A549 (cell line): ENCODE data around the gene DCUN1D1. TPM values are rescaled to one million over a fixed set of nuclear protein-coding genes. Genes with fewer than 3 reads are reported as not detected.

Source experiments
- ATAC-seq, 2 experiments: fragments of 200-7000 bp in 1 of 2; fragments of >200 bp in 1 of 2; cut with Nextera tagmentation in 1 of 2; cut with Tn5 transposase in 1 of 2; 3 replicates each; pipeline versions ENCODE4 v1.8.0 to v1.9.1; 2018 to 2020; ENCODE audit warnings: mild to moderate bottlenecking in 1 of 2, moderate library complexity in 1 of 2
- CTCF ChIA-PET: fragments of 300-600 bp; sonication (Branson Sonifier 250); formaldehyde crosslinking; extraction: SDS; loops from one replicate; lab custom pipeline; 2021; ENCODE audit warnings: antibody characterized with exemption, inconsistent platforms; lab: Yijun Ruan, JAX
- POLR2A ChIA-PET: fragments of 350-600 bp; formaldehyde crosslinking; extraction: SDS; loops from one replicate; lab custom pipeline; 2021; ENCODE audit warnings: antibody characterized with exemption, inconsistent platforms; lab: Yijun Ruan, JAX
- DNase-seq, 2 experiments: peaks; one replicate each; pipeline versions ENCODE4 v3.0.0 to v3.0.0-alpha.2; 2011 to 2016; ENCODE audit warnings: low read depth in 1 of 2, low spot score in 1 of 2
- FAIRE-seq: peaks from 2 replicates; lab custom pipeline; 2011; peaks lifted over from hg19 to GRCh38; lab: Jason Lieb, UNC
- H3K27ac ChIP-seq, 2 experiments: fragments of >200 bp; sonication (Bioruptor Twin); formaldehyde crosslinking; 3 replicates each; pipeline ENCODE4 v1.5.1; 2016 to 2017
- H3K4me1 ChIP-seq: fragments of >200 bp; sonication (Bioruptor Twin); formaldehyde crosslinking; 3 replicates; pipeline ENCODE4 v1.6.1; 2016
- H3K4me2 ChIP-seq: fragments of >200 bp; sonication (Bioruptor Twin); formaldehyde crosslinking; 3 replicates; pipeline ENCODE4 v1.6.1; 2016
- H3K4me3 ChIP-seq: fragments of >200 bp; sonication (Bioruptor Twin); formaldehyde crosslinking; 3 replicates; pipeline ENCODE4 v1.5.1; 2016
- H3K9me3 ChIP-seq: fragments of >200 bp; sonication (Bioruptor Twin); formaldehyde crosslinking; 3 replicates; pipeline ENCODE4 v1.6.1; 2016
- CBX2 ChIP-seq: fragments of 200-600 bp; sonication (generic); IDR thresholded peaks from 2 replicates; pipeline ENCODE4 v1.6.1; 2016; ENCODE audit warnings: low read depth, mild to moderate bottlenecking, borderline replicate concordance
- CHD4 ChIP-seq: fragments of 200-600 bp; sonication (generic); IDR thresholded peaks from 2 replicates; pipeline ENCODE4 v1.6.1; 2016; ENCODE audit warnings: antibody characterized with exemption, mild to moderate bottlenecking, borderline replicate concordance
- EP300 ChIP-seq, 2 experiments: fragments of >200 bp; sonication (Bioruptor Twin); formaldehyde crosslinking; IDR thresholded peaks; 2 replicates in 1 of 2; 3 replicates in 1 of 2; pipeline ENCODE4 v1.6.1; 2016 to 2017
- ESRRA ChIP-seq: fragments of 150-350 bp; IDR thresholded peaks from 2 replicates; pipeline ENCODE4 v1.6.1; 2014; ENCODE audit warnings: mild to moderate bottlenecking, low read length, borderline replicate concordance
- FOSB ChIP-seq: fragments of 250-450 bp; sonication (Bioruptor Pico); IDR thresholded peaks from 2 replicates; pipeline ENCODE4 v1.5.0; 2020; ENCODE audit warnings: mild to moderate bottlenecking, moderate library complexity
- FOSL2 ChIP-seq, 2 experiments: fragments of 450-650 bp in 1 of 2; fragments of >200 bp in 1 of 2; sonication (Bioruptor Twin) in 1 of 2; formaldehyde crosslinking; IDR thresholded peaks; 2 replicates each; pipeline versions ENCODE4 v1.5.0 to v1.6.1; 2016 to 2020; ENCODE audit warnings: mild to moderate bottlenecking in 1 of 2, moderate library complexity in 1 of 2
- GATA3 ChIP-seq: IDR thresholded peaks from 2 replicates; pipeline ENCODE4 v1.6.1; 2012; ENCODE audit warnings: borderline replicate concordance
- HDAC2 ChIP-seq: fragments of 200-600 bp; sonication (generic); IDR thresholded peaks from 2 replicates; pipeline ENCODE4 v1.6.1; 2016
- HOXB13 ChIP-seq: fragments of 250-450 bp; sonication (Bioruptor Pico); IDR thresholded peaks from 2 replicates; pipeline ENCODE4 v1.5.0; 2020; ENCODE audit warnings: low read depth, mild to moderate bottlenecking, moderate library complexity
- JUN ChIP-seq, 2 experiments: fragments of >200 bp; sonication (Bioruptor Twin); formaldehyde crosslinking; IDR thresholded peaks; 2 replicates in 1 of 2; 3 replicates in 1 of 2; pipeline ENCODE4 v1.6.1; 2016 to 2017
- KDM5A ChIP-seq: fragments of 200-600 bp; sonication (generic); IDR thresholded peaks from 2 replicates; pipeline ENCODE4 v1.6.1; 2016; ENCODE audit warnings: antibody characterized with exemption, mild to moderate bottlenecking
- MAFK ChIP-seq: fragments of 450-650 bp; IDR thresholded peaks from 2 replicates; pipeline ENCODE4 v1.6.1; 2014; ENCODE audit not compliant: partially characterized antibody
- NFE2L2 ChIP-seq: fragments of 150-350 bp; conservative IDR thresholded peaks from 2 replicates; pipeline ENCODE4 v1.6.1; 2014; ENCODE audit warnings: low read length
- NR3C1 ChIP-seq: fragments of >200 bp; sonication (Bioruptor Twin); formaldehyde crosslinking; IDR thresholded peaks from 3 replicates; pipeline ENCODE4 v1.6.1; 2017
- RCOR1 ChIP-seq: fragments of 150-350 bp; IDR thresholded peaks from 2 replicates; pipeline ENCODE4 v1.6.1; 2014; ENCODE audit warnings: antibody characterized with exemption, low read length, low read depth
- RFX5 ChIP-seq: fragments of 450-650 bp; IDR thresholded peaks from 2 replicates; pipeline ENCODE4 v1.7.1; 2014; ENCODE audit warnings: antibody characterized with exemption, mild to moderate bottlenecking, moderate library complexity
- TP53 ChIP-seq: fragments of 250-450 bp; sonication (Bioruptor Pico); IDR thresholded peaks from 2 replicates; pipeline ENCODE4 v1.5.0; 2021; ENCODE audit warnings: mild to moderate bottlenecking, moderate library complexity
- WGBS: methylation state at CpG from one replicate; pipeline ENCODE4 v1.1.6; 2017; ENCODE audit errors: missing lambda C conversion rate; 5-methylcytosine and 5-hydroxymethylcytosine counted together
- polyA plus RNA-seq, 4 experiments: library from polyadenylated mRNA; depleted of rRNA in 3 of 4; stranded (reverse); fragments of >200 nt; fragmentation: RNase III in 1 of 4; extraction: RNeasy Plus Mini Kit Qiagen cat#74134 plus additional on column Dnase treatment in 1 of 4; gene quantifications; 2 replicates in 3 of 4; 3 replicates in 1 of 4; pipeline ENCODE4 v1.2.3, GENCODE V29; 2011 to 2017
- TF ChIP-seq, protein P1 (sequence below): fragments of >200 bp; sonication (Bioruptor Twin); formaldehyde crosslinking; IDR thresholded peaks from 3 replicates; pipeline ENCODE4 v1.6.1; 2016
- TF ChIP-seq, protein P2 (sequence below): fragments of 250-450 bp; sonication (Bioruptor Pico); IDR thresholded peaks from 2 replicates; pipeline ENCODE4 v1.5.0; 2021; ENCODE audit warnings: mild to moderate bottlenecking, moderate library complexity, borderline replicate concordance
- TF ChIP-seq, protein P3 (sequence below): fragments of 450-650 bp; IDR thresholded peaks from 2 replicates; pipeline ENCODE4 v1.6.1; 2014; ENCODE audit warnings: antibody characterized with exemption
- TF ChIP-seq, protein P4 (sequence below): IDR thresholded peaks from 2 replicates; pipeline ENCODE4 v1.6.1; 2012
- TF ChIP-seq, protein P5 (sequence below): fragments of 250-450 bp; sonication (Bioruptor Pico); IDR thresholded peaks from 2 replicates; pipeline ENCODE4 v1.5.0; 2020; ENCODE audit warnings: low read depth, mild to moderate bottlenecking, moderate library complexity

Gene DCUN1D1
- polyA plus RNA-seq, 2 of the 4 experiments (the other 2 are of a cell fraction), result 20.3 to 34.4 TPM

DNA sequence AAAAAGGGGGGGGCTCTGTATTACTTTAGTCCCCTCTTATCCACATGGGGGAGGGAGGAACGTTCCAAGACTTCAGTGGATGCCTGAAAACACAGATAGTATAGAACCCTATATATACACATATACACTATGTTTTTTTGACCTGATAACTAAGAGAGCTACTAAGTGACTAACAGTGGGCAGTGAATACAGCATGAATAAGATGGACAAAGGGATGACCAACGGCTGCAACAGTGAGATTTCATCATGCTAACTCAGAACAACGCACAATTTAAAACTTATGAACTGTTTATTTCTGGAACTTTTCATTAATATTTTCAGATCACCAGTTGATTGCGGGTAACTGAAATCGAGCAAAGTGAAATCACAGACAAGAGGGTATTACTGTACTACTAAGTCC, 7.3 kb downstream of the DCUN1D1 start:
- DNase-seq (no peak), ATAC-seq (no peak), FAIRE-seq (no peak)
- no peaks in the 10 kb centered on the region for H3K9me3 ChIP-seq
- H3K4me1 ChIP-seq, result peaks cover 24% of the 10 kb centered on the region
- CTCF ChIA-PET, result no interaction called here
- 89% methylated on average over 5 of the region's 5 CpGs for WGBS
- no peak overlapping the region for H3K27ac ChIP-seq
- H3K4me3 ChIP-seq, result no peak overlapping the region
- no peak overlapping the region for H3K4me2 ChIP-seq
- POLR2A ChIA-PET, result no interaction called here
- TF ChIP-seq, protein P1, sequence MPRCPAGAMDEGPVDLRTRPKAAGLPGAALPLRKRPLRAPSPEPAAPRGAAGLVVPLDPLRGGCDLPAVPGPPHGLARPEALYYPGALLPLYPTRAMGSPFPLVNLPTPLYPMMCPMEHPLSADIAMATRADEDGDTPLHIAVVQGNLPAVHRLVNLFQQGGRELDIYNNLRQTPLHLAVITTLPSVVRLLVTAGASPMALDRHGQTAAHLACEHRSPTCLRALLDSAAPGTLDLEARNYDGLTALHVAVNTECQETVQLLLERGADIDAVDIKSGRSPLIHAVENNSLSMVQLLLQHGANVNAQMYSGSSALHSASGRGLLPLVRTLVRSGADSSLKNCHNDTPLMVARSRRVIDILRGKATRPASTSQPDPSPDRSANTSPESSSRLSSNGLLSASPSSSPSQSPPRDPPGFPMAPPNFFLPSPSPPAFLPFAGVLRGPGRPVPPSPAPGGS, result no peak
- no peak for TF ChIP-seq RFX5
- no peak for TF ChIP-seq NFE2L2
- TF ChIP-seq MAFK, result no peak
- TF ChIP-seq, protein P2, sequence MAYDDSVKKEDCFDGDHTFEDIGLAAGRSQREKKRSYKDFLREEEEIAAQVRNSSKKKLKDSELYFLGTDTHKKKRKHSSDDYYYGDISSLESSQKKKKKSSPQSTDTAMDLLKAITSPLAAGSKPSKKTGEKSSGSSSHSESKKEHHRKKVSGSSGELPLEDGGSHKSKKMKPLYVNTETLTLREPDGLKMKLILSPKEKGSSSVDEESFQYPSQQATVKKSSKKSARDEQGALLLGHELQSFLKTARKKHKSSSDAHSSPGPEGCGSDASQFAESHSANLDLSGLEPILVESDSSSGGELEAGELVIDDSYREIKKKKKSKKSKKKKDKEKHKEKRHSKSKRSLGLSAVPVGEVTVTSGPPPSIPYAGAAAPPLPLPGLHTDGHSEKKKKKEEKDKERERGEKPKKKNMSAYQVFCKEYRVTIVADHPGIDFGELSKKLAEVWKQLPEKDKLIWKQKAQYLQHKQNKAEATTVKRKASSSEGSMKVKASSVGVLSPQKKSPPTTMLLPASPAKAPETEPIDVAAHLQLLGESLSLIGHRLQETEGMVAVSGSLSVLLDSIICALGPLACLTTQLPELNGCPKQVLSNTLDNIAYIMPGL (CRISPR knock-in tag), result no peak
- no peak for TF ChIP-seq NR3C1

DNA sequence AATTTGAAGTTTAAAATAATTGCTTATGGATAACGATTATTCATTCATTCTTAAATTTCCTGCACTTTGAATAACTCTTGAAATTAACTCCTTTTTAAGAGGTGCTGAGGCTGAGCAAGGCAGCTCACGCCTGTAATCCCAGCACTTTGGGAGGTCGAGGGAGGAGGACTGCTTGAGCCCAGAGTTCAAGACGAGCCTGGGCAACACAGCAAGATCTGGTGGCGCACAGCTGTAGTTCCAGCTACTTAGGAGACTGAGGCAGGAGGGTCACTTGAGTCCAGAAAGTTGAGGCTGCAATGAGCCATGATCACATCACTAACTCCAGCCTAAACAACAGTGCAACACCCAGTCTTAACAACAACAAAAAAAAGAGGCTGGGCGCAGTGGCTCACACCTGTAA, 8.0 kb downstream of the DCUN1D1 start:
- H3K4me3 ChIP-seq, result no peak overlapping the region
- FAIRE-seq (no peak), ATAC-seq (no peak), DNase-seq (no peak)
- TF ChIP-seq ESRRA (no peak), KDM5A (no peak), HDAC2 (no peak), EP300 (IDR thresholded peaks at IDR 0.05) (no peak), RCOR1 (no peak), CBX2 (no peak)
- TF ChIP-seq, protein P3, sequence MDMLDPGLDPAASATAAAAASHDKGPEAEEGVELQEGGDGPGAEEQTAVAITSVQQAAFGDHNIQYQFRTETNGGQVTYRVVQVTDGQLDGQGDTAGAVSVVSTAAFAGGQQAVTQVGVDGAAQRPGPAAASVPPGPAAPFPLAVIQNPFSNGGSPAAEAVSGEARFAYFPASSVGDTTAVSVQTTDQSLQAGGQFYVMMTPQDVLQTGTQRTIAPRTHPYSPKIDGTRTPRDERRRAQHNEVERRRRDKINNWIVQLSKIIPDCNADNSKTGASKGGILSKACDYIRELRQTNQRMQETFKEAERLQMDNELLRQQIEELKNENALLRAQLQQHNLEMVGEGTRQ, result no peak
- POLR2A ChIA-PET, result no interaction called here
- no peak overlapping the region for H3K27ac ChIP-seq
- H3K4me1 ChIP-seq, result peaks cover 31% of the 10 kb centered on the region
- no peaks in the 10 kb centered on the region for H3K9me3 ChIP-seq
- CTCF ChIA-PET, result no interaction called here
- WGBS, result 93% methylated on average over 6 of the region's 6 CpGs
- H3K4me2 ChIP-seq, result no peak overlapping the region

DNA sequence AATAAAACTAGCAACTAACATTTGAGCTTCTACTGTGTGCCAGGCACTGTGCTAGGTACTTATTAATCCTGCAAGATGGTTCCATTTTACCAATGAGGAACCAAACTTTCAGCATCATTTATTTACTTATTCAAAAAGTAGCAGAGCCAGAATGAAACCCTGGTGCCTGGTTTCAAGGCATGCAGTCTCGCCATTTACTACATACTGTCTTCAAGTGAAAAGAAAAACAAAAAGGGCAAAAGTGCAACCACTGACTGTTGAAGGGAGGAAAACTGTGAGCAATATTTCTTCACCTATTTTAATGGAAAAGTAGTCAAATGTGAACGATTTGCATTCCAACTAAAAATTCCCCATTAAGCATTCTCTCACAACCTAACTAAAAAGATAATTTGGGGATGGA, 8.7 kb downstream of the DCUN1D1 start:
- H3K9me3 ChIP-seq, result no peaks in the 10 kb centered on the region
- DNase-seq (no peak), ATAC-seq (no peak), FAIRE-seq (no peak)
- no peak overlapping the region for H3K4me3 ChIP-seq
- H3K4me2 ChIP-seq, result no peak overlapping the region
- H3K27ac ChIP-seq, result no peak overlapping the region
- peaks cover 34% of the 10 kb centered on the region for H3K4me1 ChIP-seq
- WGBS, result 60% methylated on average over 2 of the region's 2 CpGs
- TF ChIP-seq TP53 (CRISPR knock-in tag), result no peak
- TF ChIP-seq, protein P4, sequence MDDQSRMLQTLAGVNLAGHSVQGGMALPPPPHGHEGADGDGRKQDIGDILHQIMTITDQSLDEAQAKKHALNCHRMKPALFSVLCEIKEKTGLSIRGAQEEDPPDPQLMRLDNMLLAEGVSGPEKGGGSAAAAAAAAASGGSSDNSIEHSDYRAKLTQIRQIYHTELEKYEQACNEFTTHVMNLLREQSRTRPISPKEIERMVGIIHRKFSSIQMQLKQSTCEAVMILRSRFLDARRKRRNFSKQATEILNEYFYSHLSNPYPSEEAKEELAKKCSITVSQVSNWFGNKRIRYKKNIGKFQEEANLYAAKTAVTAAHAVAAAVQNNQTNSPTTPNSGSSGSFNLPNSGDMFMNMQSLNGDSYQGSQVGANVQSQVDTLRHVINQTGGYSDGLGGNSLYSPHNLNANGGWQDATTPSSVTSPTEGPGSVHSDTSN, result no peak
- no peak for TF ChIP-seq GATA3
- TF ChIP-seq FOSB (CRISPR knock-in tag), result no peak
- no peak for TF ChIP-seq CHD4
- TF ChIP-seq FOSL2 (IDR thresholded peaks at IDR 0.05), result no peak
- TF ChIP-seq FOSL2 (CRISPR knock-in tag; IDR thresholded peaks at IDR 0.05), result no peak
- TF ChIP-seq MAFK, result no peak
- TF ChIP-seq JUN (IDR thresholded peaks at IDR 0.05), result no peak
- no peak for TF ChIP-seq NR3C1
- no peak for TF ChIP-seq HOXB13 (CRISPR knock-in tag)
- TF ChIP-seq, protein P5, sequence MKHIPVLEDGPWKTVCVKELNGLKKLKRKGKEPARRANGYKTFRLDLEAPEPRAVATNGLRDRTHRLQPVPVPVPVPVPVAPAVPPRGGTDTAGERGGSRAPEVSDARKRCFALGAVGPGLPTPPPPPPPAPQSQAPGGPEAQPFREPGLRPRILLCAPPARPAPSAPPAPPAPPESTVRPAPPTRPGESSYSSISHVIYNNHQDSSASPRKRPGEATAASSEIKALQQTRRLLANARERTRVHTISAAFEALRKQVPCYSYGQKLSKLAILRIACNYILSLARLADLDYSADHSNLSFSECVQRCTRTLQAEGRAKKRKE, result no peak
- CTCF ChIA-PET, result interaction anchor here (0.6 kb wide), 1 partner anchor 33 kb away, joined by 4 read pairs; no protein-coding TSS in a partner anchor
- POLR2A ChIA-PET, result interaction anchor here (0.6 kb wide), 1 partner anchor 178 kb away, joined by 5 read pairs; the partner anchor contains the start of gene ATP11B
